Fibroblast of skin of scalp (primary cell): ENCODE data around the gene MBP.

Experiments used
- DNase-seq: peaks from one replicate; pipeline ENCODE4 v3.0.0-alpha.2; 2013

The MBP gene

DNA sequence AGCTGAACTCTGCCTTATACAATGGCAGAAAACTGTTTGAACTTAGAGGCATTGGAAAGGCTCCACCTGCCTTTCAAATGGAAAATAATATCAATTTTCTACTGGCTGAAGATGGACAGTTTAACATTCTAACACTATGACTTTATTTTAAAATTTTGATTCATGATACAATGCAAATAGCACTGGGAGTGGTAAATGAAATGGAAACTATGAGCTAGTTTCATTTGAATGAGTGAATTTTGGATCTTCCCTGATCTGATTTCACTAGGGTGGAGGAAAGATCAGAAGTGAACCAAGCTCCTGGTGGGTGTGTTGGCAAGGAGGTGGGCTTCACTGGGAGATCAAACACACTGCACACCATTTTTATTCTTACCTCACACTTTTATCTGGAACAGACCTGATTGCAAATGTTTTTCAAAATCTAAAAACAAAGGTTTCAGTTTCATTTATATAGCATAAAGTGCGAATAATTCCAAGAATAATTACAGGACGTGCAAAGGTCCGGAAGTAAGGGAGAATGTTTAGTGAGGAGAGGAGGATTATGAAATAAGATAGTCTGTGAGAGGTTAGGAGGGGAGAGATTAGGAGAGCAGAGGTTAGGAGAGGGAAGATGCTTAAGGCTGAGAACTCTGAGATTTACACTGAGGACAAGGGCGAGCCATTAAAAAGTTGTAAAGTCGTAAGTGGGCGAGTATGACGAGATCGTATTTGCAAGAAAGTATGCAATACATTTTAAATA, 18.6 kb upstream of the MBP start:
- DNase-seq = no peak

DNA sequence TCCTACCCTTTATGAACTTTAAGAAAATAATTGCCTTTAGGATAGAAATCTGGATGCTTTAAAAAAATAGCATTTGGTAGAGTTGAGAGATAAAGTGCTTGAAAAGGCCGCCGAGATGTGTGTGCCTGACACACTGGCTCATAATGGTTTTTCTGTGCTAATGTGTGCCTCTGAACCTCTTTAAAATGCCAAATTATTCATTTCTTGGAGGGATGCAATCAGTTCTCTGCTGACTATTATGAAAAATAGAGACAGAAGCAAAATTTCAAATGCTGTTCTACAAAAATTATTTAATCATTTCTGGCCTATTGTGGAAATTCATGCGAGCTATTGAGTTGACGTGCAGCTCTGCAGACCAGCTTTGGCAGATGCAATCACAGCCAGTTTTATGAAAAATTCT, 18.0 kb upstream of the MBP start:
- DNase-seq = no peak

DNA sequence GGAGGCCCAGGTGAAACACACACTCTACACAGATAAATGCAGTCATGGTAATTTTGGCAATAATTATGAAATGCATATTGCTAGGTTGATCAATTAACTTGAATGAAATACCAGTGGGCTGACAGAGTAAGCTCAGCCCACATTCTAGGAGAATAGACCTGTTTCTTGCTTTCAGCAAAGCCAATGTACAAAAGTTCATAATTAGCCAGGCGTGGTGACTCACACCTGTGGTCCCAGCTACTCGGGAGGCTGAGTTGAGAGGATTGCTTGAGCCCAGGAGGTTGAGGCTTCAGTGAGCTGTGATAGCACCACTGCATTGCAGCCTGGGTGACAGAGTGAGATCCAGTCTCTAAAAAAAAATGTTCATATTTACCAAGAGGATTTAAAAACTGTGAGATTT, 15.7 kb upstream of the MBP start:
- no peak for DNase-seq

DNA sequence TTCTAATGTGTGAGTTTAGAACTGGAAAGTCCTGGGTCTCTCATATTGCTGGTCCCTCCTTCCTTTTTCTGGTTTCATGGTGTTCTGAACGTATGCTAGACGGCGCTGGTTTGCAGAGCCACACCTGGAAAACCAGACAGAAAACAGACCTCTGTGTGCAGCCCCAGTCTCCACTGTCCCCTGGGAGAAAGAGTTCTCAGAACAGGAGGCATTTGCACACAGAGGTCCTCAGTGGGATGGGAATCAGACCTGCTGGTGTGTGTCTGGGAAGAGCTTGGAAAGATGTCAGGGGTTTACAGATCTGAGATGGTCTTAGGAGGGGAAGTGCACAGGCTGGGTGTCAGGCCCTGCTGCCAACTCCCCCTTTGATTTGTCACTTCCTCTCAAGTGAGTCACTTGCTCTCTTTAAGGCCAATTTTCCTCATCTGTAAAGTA, 14.9 kb upstream of the MBP start:
- DNase-seq = no peak

DNA sequence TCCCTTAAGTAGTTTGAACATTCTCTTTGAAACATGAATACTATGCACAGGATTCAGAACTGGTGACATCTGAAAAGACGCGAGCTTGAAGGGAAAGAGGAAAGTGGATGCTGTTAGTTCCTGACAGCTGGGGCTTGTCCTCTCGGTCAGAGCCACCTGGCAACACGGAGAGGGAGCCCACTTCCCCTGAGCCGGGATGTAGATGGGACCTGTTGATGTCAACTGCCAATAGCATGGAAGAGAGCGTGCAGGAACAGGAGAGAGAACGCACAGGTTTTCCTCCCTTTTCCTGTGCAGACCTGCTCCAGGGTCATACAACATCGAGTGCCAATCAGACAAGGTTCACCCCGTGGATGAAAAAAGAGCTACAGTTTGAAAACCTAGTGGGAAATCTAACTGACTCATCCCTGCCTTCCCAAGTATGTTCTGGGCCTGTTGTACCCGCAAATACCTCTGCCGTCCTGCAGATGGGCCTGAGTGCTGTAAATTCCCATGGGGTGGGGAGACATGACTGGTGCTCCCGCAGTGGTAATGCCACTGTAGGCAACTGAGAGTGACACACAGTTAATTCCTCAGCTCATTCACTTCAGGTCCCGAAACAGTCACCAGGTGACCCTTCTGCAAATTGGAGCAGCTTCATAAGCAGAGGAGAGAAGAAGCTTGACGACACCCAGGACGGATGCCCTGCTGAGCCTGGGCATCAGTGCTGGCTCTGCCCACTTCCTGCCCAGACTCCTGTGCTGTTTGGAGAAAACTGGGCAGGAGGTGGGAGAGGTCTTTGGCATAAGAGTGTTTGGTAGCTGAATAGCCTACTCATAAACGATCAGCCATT, 13.9 kb upstream of the MBP start:
- DNase-seq = no peak

DNA sequence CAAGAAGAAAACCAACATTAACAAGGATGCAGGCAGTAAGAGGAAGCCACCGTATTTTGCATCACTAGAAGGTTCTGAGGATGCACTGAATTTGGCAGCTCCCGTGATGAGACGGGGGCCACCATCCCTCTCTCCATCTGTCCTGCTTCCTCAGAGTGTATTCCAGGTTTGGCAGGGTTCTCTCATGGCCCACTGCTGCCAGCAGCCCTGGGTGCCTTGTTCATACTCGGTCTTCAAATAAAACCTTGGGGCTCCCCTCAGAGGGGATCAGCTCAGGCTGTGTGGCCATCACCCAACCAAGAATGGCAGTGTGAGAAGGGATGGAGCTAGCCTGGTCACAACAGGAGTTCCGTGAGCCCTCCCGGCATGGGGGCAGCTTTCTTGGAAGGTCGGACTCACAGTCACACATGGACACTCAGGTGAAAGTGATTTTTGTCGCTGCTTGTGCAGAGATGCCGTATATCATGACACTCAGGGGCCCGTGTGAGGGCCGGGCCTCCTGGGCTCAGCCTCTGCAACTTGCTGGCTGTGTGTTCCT, 12.8 kb upstream of the MBP start:
- DNase-seq = no peak

DNA sequence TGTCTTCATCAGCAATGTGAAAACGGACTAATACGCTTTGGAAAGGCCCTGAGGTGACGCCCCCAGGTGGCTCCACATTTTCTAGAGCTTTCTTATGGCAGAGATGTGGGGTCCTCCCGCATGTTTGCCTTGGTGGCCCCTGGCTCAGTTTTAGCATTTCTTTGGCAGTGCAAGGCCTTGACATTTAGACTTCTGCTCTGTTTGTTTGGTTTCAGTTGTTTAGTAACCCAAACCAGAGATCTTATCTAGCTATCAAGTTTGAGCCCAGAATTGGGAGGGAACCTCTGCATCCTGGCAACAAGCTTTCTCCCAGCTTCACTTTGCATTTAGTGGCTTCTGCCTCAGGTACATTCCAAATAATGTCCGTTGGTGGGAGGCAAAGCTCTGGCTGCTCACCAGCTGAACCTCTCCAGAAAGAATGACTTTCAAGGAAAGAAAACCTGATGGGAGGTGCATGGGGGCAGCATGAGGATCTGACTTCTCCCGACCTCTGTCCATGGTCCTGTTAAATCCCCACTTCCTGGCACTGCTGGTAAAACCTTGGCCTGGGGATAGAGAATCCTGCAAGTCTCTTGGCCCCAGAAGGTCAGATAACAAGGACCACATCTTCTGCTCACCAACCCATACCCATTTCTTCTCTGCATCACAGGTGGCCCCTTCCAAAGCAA, 12.0 kb upstream of the MBP start:
- no peak for DNase-seq

DNA sequence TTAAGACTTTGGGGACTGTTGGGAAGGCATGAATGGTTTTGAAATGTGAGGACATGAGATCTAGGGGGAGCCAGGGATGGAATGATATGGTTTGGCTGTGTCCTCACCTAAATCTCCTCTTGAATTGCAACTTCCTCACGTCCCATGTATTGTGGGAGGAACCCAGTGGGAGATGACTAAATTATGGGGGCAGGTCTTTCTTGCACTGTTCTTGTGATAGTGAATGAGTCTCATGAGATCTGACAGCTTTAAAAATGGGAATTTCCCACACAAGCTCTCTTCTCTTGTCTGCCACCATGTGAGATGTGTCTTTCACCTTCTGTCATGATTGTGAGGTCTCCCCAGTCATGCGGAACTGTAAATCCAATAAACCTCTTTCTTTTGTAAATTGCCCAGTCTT, 11.5 kb upstream of the MBP start:
- DNase-seq = no peak

DNA sequence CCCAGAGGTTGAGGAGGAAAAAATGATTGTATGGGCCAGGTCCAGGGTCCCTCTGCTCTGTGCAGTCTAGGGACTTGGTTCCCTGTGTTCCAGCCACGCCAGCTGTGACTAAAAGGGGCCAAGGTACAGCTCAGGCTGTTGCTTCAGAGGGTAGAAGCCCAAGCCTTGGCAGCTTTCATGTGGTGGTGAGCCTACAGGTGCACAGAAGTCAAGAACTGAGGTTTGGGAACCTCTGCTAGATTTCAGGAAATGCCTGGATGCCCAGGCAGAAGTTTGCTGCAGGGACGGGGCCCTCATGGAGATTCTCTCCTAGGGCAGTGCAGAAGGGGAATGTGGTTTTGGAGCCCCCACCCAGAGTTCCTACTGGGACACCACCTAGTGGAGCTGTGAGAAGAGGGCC, 10.6 kb upstream of the MBP start:
- no peak for DNase-seq

DNA sequence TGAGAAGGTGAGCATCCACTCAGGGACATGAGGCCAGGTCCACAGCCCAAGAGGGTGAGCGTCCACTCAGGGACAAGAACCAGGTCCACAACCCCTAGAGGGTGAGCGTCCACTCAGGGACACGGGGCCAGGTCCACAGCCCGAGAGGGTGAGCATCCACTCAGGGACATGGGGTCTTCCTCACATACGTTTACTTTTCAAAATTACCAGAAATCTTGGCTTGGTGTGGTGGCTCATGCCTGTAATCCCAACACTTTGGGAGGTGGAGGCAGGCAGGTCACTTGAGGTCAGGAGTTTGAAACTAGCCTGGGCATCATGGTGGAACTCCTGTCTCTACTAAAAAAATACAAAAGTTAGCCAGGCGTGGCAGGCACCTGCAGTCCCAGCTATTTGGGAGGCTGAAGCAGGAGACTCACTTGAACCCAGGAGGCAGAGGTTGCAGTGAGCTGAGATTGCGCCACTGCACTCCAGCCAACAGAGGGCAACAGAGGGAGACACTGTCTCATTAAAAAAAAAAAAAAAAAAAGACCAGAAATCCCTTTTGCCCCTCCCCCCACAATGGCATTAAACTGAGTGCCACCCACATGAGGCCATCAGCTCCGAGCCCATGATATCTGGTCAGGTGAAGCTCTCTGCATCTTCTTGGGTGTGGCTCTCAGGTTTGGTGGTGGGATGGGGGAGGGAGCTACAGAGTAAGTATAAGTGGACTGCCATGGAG, 9.0 kb upstream of the MBP start:
- DNase-seq = no peak

DNA sequence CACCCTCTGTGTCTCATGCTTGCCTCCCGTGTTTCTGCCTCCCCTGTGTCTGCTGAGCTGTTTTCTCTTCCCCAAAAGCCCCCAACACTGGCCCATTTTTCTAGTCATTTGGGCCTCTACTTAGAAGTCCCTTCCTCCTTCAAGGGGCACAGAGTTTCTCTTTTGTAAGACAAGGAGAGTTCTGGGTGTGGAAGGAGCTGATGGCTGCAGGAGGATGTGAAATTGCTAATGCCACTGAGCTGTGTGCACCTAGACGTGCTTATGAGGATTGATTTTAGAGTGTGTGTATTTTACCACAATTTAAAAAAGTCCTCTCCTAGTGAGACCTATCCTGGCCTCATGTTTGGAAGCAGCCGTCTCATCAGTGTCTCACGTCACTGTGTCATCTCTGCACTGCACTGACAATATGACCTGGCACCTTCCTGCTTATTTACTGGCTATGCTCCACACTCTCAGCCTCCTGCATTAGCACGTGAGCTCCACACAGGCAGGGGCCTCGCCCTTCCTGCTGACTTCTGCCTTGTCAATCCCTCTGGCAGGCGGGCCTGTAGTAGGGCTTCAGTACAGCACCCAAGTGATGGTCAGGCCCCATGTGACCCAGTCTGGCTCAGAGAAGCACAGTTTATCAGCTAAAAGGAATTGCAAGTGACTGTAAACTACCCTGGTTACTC, 8.0 kb upstream of the MBP start:
- DNase-seq = no peak

DNA sequence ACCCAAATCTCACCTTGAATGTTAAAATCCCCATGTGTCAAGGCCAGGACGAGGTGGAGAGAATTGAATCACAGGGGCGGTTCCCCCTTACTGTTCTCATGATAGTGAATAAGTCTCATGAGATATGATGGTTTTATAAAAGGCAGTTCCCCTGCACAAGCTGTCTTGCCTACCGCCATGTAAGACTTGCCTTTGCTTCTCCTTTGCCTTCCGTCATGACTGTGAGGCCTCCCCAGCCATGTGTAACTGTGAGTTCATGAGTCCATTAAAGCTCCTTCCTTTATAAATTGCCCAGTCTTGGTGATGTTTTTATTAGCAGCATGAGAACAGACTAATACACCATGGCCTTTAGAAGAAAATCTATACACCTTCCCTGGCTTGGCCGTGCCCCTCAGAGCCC, 7.4 kb upstream of the MBP start:
- DNase-seq = no peak

DNA sequence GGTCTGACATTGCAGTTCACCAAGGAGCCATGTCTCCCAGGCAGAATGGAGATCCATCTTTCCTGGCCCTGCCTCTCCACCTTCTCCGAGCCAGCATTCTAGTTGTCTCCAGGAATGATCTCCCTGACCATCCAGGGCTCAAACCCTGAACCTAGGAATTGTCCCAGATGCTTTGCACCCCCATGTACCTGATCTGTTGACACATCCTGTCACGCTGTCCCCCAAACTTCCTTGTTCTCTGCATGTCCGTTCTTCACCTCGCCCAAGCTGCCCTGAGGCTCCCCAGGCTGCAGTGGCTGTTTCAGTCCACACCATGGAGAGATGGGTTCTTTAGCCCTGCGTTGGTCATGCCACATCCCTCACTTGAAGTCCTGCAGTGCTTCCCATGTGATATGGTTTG, 7.0 kb upstream of the MBP start:
- DNase-seq = no peak

DNA sequence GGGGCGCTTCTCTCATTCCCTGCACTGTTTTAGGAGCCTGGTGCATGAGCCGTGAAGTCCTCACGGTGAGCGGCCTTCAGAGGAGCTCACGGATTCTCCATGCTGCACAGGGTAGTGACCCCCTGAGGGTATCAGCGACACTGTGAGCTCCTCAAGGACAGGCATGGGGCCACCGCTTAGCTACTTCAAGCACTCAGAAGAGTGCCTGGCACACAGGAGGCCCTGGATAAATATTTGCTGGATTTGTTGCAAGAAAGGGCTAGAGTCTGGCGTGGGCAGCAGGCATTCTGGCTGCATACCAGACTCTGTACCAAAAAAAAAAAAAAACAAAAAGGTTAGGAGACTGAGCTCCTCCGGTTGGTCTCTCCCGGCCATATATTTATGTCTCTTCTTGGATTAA, 5.7 kb upstream of the MBP start:
- no peak for DNase-seq

DNA sequence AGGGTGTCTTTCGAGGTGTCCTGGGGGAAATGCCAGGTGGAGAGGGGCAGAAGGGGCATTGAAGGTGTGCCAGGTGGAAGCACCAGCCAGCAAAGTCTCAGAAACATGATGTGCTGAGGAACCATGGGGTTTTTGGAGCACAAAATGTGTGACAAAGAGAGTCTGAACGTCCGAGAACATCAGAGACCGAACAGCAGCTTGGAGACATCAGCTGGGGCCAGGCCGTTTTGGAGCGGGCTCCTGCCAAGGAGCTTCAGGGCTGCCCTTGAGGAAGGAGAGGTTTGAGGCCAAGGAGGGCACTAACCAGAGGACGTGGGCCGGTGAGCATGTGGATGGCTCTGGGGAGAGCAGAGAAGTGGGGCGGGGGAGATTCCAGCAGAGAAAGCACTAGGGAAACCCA, 5.3 kb upstream of the MBP start:
- no peak for DNase-seq

DNA sequence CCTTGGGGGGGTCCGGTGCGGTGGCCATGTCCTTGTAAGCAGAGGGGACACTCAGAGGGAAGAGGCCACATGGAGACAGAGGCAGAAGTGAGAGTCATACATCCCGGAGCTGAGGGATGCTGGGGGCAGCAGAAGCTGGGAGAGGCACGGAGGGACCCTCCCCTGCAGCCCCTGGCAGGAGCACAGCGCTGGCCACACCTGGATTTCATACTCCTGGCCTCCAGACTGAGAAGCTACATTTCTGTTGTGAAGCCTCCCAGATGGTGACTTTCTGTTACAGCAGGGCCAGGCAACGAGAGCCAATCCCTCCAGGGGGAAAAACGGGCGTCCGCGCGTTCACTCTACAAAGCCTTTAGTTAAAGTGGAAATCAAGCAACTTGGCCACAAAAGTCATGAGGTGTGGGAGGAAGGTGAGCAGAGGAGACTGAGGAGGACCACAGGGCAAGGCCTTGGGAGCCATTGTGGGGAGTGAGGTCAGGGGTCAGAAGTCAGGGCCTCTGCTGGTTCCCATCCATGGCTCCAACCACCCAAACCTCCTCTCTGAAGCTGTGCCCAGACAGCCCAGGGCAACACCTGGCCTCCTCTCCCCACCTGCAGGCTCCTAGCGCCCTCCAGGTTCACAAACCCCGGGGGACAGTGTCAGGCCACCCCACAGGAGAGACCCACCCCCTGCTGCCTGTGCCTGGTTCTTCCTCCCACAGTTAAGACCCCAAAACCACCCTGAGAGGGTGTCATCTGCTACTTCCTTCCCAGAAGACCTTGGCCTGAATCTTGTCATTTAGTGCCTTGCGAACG, 4.5 kb upstream of the MBP start:
- DNase-seq = no peak

DNA sequence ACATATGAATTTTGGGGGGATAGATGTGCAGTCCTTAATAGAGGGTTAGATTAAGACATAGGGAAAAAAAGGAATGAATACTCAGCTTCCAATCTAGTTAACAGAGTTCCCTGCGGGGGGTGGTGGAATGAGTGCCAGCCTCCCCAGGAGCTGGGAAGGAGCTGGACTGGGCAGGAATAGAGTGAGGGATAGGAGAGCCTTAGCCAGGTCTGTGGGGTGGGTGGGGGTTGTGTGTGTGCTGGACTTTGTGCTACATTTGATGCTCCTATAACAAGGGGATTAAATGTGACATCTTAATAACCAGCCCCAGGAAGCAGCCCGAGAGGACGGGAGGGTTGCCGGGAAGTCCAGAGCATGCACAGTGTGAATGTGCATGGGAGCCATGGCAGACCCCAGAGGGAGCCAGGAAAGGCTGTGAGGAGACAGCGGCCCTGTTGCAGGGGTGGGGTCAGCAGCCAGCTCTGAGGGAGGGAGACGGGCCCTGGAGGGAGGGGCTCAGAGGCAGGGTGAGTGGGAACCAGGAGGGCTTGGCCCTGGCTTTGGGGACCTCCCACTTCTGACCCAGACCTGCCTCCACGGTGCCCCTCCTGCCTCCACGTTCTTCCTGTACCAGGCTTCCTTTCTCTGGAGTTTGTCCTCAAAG, 3.6 kb upstream of the MBP start:
- DNase-seq = no peak

DNA sequence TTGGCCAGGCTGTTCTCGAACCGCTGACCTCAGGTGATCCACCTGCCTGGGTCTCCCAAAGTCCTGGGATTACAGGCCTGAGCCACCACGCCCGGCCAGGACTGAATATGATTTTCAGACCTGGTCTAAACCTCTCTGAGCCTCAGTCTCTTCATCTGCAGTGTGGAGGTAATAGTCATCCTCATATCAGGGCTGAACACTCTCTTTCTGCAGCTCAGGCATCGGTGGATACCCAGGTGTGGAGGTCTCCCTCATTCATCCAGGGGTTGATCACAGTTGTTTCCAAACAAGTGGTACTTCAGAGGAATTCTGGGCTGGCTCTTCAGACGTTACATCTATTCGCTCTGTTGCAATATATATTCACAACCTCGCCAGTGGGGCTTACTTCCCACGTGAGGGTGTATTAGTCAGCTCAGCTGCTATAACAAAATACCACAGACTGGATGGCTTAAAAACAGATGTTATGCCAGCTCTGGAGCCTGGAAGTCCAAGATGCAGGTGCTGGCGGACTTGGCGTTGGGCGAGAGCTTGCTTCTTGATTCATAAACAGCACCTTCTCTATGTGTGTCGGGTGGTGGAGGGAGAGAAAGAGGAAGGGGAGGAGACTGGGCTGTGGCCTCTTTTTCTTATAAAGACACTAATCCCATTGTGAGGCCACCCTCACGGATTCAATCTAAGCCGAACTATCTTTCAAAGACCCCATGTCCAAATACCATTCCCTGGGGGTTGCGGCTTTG, 2.9 kb upstream of the MBP start:
- no peak for DNase-seq

DNA sequence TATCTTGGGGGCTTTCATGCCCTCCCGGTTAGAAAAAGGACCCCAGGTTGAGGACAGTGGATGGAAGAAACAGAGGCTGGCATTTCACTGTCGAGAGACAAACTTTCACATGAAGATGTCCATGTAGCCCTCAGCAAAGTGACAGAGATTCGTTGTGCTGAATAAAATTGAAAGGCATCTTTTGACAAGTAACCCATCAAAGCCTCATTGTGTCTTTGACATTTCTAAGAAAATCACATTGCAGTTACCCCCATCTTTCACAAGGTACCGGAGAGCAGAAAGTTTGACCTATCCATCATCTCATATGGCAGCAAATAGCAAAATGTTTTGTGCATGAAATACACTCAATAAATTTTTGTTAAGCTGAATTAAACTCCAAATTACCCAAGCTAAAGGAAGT, 2.0 kb upstream of the MBP start:
- no peak for DNase-seq
